GM12878 (cell line): ENCODE measurements around the gene PSMD10. TPM values are rescaled to one million over a fixed set of nuclear protein-coding genes. Genes with fewer than 3 reads are reported as not detected.

Experiments used
- ATAC-seq: fragments of 200-7000 bp; cut with Tn5 transposase; 3 replicates; pipeline ENCODE4 v1.9.1; 2020; ENCODE audit warnings: mild to moderate bottlenecking, moderate library complexity
- BruUV-seq: library from RNA; stranded (reverse); fragments of 400-500 nt; replicated peaks from 2 replicates; lab custom pipeline; 2021; lab: Mats Ljungman, UMichigan
- CTCF ChIA-PET: fragments of 300-600 bp; sonication (Branson Sonifier 250); formaldehyde crosslinking; extraction: SDS; loops from one replicate; lab custom pipeline; 2021; ENCODE audit warnings: inconsistent platforms; lab: Yijun Ruan, JAX
- POLR2A ChIA-PET: fragments of 350-600 bp; formaldehyde crosslinking; extraction: SDS; loops from one replicate; lab custom pipeline; 2021; ENCODE audit warnings: inconsistent platforms; lab: Charles Lee
- RAD21 ChIA-PET: fragments of 300-600 bp; sonication (Branson Sonifier 250); formaldehyde crosslinking; loops from one replicate; lab custom pipeline; 2023; ENCODE audit warnings: antibody characterized with exemption; ENCODE audit not compliant: unreplicated experiment; lab: Charles Lee
- SMC1A ChIA-PET: fragments of 300-600 bp; sonication (Branson Sonifier 250); formaldehyde crosslinking; loops from one replicate; lab custom pipeline; 2023; ENCODE audit not compliant: unreplicated experiment, uncharacterized antibody; lab: Charles Lee
- DNase-seq: peaks from one replicate; pipeline ENCODE4 v3.0.0-alpha.2; 2011; ENCODE audit warnings: low read depth, low spot score
- FAIRE-seq: peaks from 3 replicates; lab custom pipeline; 2011; peaks lifted over from hg19 to GRCh38; lab: Jason Lieb, UNC
- H2AFZ ChIP-seq: 2 replicates; pipeline ENCODE4 v1.6.0; 2011; ENCODE audit warnings: low read depth, low read length, control low read depth; ENCODE audit not compliant: control insufficient read depth
- H3K27ac ChIP-seq: 2 replicates; pipeline ENCODE4 v1.5.1; 2011; ENCODE audit warnings: control low read depth; ENCODE audit not compliant: control insufficient read depth, insufficient read depth
- H3K27me3 ChIP-seq, 2 experiments: replicated peaks in 1 of 2; 2 replicates each; pipeline versions ENCODE4 v1.6.0 to v1.6.1; 2011; ENCODE audit warnings: low read length in 1 of 2; ENCODE audit not compliant: control insufficient read depth in 2 of 2, insufficient read depth in 2 of 2
- H3K36me3 ChIP-seq, 2 experiments: 2 replicates each; pipeline ENCODE4 v1.5.1; 2011; ENCODE audit warnings: low read length in 1 of 2; ENCODE audit not compliant: control insufficient read depth in 2 of 2, insufficient read depth in 2 of 2
- H3K4me1 ChIP-seq: 2 replicates; pipeline ENCODE4 v1.6.1; 2011; ENCODE audit warnings: mild to moderate bottlenecking, low read length, moderate library complexity, mixed read lengths; ENCODE audit not compliant: control insufficient read depth, insufficient read depth
- H3K4me2 ChIP-seq: 2 replicates; pipeline ENCODE4 v1.6.0; 2011; ENCODE audit warnings: control low read depth; ENCODE audit not compliant: control insufficient read depth, insufficient read depth
- H3K4me3 ChIP-seq: fragments of 200-600 bp; sonication (generic); 2 replicates; pipeline ENCODE4 v1.5.1; 2016
- H3K79me2 ChIP-seq: 2 replicates; pipeline ENCODE4 v1.6.0; 2011; ENCODE audit warnings: low read length; ENCODE audit not compliant: control insufficient read depth, insufficient read depth
- H3K9ac ChIP-seq: 2 replicates; pipeline ENCODE4 v1.8.0; 2011; ENCODE audit warnings: low read length, control low read depth, mixed read lengths; ENCODE audit not compliant: control insufficient read depth, insufficient read depth
- H3K9me3 ChIP-seq: replicated peaks from 3 replicates; pipeline ENCODE4 v1.5.1; 2011; ENCODE audit warnings: mild to moderate bottlenecking, low read length; ENCODE audit not compliant: control insufficient read depth, insufficient read depth
- H4K20me1 ChIP-seq: 2 replicates; pipeline ENCODE4 v1.6.0; 2011; ENCODE audit not compliant: control insufficient read depth, insufficient read depth
- CEBPZ ChIP-seq: fragments of 150-350 bp; IDR thresholded peaks from 2 replicates; pipeline ENCODE4 v1.6.1; 2016; ENCODE audit warnings: low read depth, low read length
- IKZF2 ChIP-seq, 2 experiments: fragments of 450-650 bp; IDR thresholded peaks; 2 replicates each; pipeline ENCODE4 v1.6.1; 2017; ENCODE audit warnings: mild to moderate bottlenecking in 2 of 2, moderate library complexity in 2 of 2
- RAD21 ChIP-seq: IDR thresholded peaks from 2 replicates; pipeline ENCODE4 v1.6.1; 2011; ENCODE audit warnings: mild to moderate bottlenecking, low read depth, low read length, moderate library complexity; ENCODE audit not compliant: insufficient read depth
- ZNF274 ChIP-seq: IDR thresholded peaks from one replicate; pipeline ENCODE4 v1.8.0; 2011; ENCODE audit not compliant: insufficient read length, insufficient read depth
- WGBS: methylation state at CpG from one replicate; pipeline ENCODE4 v1.1.6; 2016; ENCODE audit warnings: low lambda C conversion rate; ENCODE audit not compliant: insufficient replicate concordance, insufficient coverage; ENCODE audit errors: missing lambda C conversion rate; 5-methylcytosine and 5-hydroxymethylcytosine counted together
- in situ Hi-C: fragments of 300-500 bp; cut with MboI; formaldehyde crosslinking; loops from 9 replicates; pipeline ENCODE4 v1.14.3; 2018; ENCODE audit warnings: mixed read lengths
- intact Hi-C: fragments of 100-400 bp; cut with micrococcal nuclease; formaldehyde crosslinking; loops from one replicate; pipeline ENCODE4 v1.14.2; 2022; ENCODE audit not compliant: unreplicated experiment
- polyA plus RNA-seq, 11 experiments: library from polyadenylated mRNA; depleted of rRNA in 4 of 11; unstranded in 6 of 11; stranded (reverse) in 5 of 11; fragments of >200 nt; fragmentation: Nextera tagmentation in 4 of 11; fragmentation: Illumina TruSeq in 1 of 11; extraction: Ambion mirVana in 4 of 11; extraction: Trizol in 1 of 11; gene quantifications; 1 replicate in 1 of 11; 2 replicates in 10 of 11; pipeline versions ENCODE4 v1.2.1 to v1.2.3, GENCODE V29; 2011 to 2016; ENCODE audit warnings: inconsistent platforms in 2 of 11, missing spikeins in 2 of 11, low read depth in 1 of 11
- total RNA-seq, 4 experiments: library from RNA; depleted of rRNA in 3 of 4; stranded (reverse); fragments of >200 nt in 3 of 4; fragmentation: Illumina TruSeq in 1 of 4; extraction: Trizol in 1 of 4; gene quantifications; 2 replicates each; pipeline versions ENCODE4 v1.2.1 to v1.2.3, GENCODE V29; 2013 to 2021

The PSMD10 gene
- total and polyA plus RNA-seq, 10 of the 15 experiments (the other 5 are each of a cell fraction or from before 2014, with no cell fraction given): 46.9 to 152 (median 75.4) TPM

GRCh38 chrX:108132034-108132433 is 40.7 kb upstream of the PSMD10 start:
- intact Hi-C loops: no loop called here
- Histone ChIP-seq H3K9ac (no peak overlapping the region), H3K4me1 (no peaks in the 10 kb centered on the region), H3K4me3 (no peak overlapping the region), H3K9me3 (no peaks in the 10 kb centered on the region), H3K36me3 (peaks cover 0 to 5% of the 10 kb centered on the region in 2 experiments; a peak in 3 of 4 replicates), H2AFZ (no peak overlapping the region), H3K27me3 (no peaks in the 10 kb centered on the region), H3K79me2 (no peaks in the 10 kb centered on the region), H4K20me1 (no peaks in the 10 kb centered on the region), H3K4me2 (no peak overlapping the region), H3K27ac (no peak overlapping the region)
- ChIA-PET CTCF (no interaction called here), SMC1A (interaction anchor here (0.6 kb wide), 1 partner anchor 452 kb away, joined by 3 read pairs; no protein-coding TSS in a partner anchor), RAD21 (no interaction called here), POLR2A (interaction anchor here (0.7 kb wide), 1 partner anchor 29 kb away, joined by 4 read pairs; no protein-coding TSS in a partner anchor)
- FAIRE-seq (no peak), DNase-seq (no peak), ATAC-seq (no peak)
- in situ Hi-C loops: no loop called here
- no TSS peak for BruUV-seq
- 49% methylated on average over 8 of the region's 8 CpGs for WGBS
- TF ChIP-seq ZNF274 (no peak), RAD21 (no peak), CEBPZ (no peak), IKZF2 (IDR thresholded peaks at IDR 0.05) (no peak)
